HL-60 (cell line): ENCODE data around the gene C7orf57.
"Not testable (repeated sequence)": the region's sequence is repeated elsewhere in the genome, so short reads cannot be mapped to it uniquely, and the experiment has no call there.

Experiments
- DNase-seq, 2 experiments: peaks; one replicate each; pipeline ENCODE4 v3.0.0-alpha.2; 2010 to 2020; ENCODE audit warnings: low read depth in 1 of 2, low spot score in 1 of 2
- H3K27ac ChIP-seq: fragments of 250-450 bp; sonication (Bioruptor Pico); replicated peaks from 2 replicates; pipeline ENCODE4 v1.5.1; 2020; ENCODE audit warnings: mild to moderate bottlenecking, moderate library complexity
- H3K27me3 ChIP-seq: fragments of 250-450 bp; sonication (Bioruptor Pico); 2 replicates; pipeline ENCODE4 v1.5.1; 2021; ENCODE audit warnings: mild to moderate bottlenecking, moderate library complexity; ENCODE audit not compliant: insufficient read depth, poor library complexity, severe bottlenecking
- H3K4me3 ChIP-seq: replicated peaks from 2 replicates; pipeline ENCODE4 v1.5.1; 2011; ENCODE audit warnings: mild to moderate bottlenecking, control low read depth, low read length; ENCODE audit not compliant: insufficient read depth
- GABPA ChIP-seq: IDR thresholded peaks from 2 replicates; pipeline ENCODE4 v1.6.1; 2012; ENCODE audit warnings: low read depth
- POLR2AphosphoS5 ChIP-seq: IDR thresholded peaks from 2 replicates; pipeline ENCODE4 v1.6.1; 2012; ENCODE audit warnings: low read depth
- SPI1 ChIP-seq: IDR thresholded peaks from 2 replicates; pipeline ENCODE4 v1.6.1; 2012; ENCODE audit warnings: low read depth, mild to moderate bottlenecking, borderline replicate concordance
- TF ChIP-seq, protein P1 (sequence below): IDR thresholded peaks from 2 replicates; pipeline ENCODE4 v1.6.1; 2012; ENCODE audit warnings: low read depth; ENCODE audit not compliant: insufficient replicate concordance
- TF ChIP-seq, protein P2 (sequence below): IDR thresholded peaks from one replicate; pipeline ENCODE4 v1.5.1; 2011; ENCODE audit warnings: low read length, control low read depth, inconsistent platforms; ENCODE audit not compliant: insufficient read depth

Gene C7orf57

DNA sequence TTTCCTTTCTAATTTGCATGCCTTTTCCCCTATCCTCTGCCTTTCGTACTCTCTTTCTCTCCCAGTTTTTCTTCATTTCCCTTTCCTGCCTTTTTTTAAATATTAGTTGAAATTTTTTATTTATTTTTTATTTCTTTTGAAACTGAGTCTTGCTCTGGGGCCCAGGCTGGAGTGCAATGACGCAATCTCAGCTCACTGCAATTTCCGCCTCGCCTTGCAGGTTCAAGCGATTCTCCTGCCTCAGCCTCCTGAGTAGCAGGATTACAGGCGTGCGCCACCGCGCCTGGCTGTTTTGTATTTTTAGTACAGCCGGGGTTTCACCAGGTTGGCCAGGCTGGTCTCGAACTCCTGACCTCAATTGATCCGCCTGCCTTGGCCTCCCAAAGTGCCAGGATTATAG, 35.9 kb upstream of the C7orf57 start:
- TF ChIP-seq GABPA: no peak
- TF ChIP-seq, protein P1, sequence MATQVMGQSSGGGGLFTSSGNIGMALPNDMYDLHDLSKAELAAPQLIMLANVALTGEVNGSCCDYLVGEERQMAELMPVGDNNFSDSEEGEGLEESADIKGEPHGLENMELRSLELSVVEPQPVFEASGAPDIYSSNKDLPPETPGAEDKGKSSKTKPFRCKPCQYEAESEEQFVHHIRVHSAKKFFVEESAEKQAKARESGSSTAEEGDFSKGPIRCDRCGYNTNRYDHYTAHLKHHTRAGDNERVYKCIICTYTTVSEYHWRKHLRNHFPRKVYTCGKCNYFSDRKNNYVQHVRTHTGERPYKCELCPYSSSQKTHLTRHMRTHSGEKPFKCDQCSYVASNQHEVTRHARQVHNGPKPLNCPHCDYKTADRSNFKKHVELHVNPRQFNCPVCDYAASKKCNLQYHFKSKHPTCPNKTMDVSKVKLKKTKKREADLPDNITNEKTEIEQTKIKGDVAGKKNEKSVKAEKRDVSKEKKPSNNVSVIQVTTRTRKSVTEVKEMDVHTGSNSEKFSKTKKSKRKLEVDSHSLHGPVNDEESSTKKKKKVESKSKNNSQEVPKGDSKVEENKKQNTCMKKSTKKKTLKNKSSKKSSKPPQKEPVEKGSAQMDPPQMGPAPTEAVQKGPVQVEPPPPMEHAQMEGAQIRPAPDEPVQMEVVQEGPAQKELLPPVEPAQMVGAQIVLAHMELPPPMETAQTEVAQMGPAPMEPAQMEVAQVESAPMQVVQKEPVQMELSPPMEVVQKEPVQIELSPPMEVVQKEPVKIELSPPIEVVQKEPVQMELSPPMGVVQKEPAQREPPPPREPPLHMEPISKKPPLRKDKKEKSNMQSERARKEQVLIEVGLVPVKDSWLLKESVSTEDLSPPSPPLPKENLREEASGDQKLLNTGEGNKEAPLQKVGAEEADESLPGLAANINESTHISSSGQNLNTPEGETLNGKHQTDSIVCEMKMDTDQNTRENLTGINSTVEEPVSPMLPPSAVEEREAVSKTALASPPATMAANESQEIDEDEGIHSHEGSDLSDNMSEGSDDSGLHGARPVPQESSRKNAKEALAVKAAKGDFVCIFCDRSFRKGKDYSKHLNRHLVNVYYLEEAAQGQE: no peak
- TF ChIP-seq, protein P2, sequence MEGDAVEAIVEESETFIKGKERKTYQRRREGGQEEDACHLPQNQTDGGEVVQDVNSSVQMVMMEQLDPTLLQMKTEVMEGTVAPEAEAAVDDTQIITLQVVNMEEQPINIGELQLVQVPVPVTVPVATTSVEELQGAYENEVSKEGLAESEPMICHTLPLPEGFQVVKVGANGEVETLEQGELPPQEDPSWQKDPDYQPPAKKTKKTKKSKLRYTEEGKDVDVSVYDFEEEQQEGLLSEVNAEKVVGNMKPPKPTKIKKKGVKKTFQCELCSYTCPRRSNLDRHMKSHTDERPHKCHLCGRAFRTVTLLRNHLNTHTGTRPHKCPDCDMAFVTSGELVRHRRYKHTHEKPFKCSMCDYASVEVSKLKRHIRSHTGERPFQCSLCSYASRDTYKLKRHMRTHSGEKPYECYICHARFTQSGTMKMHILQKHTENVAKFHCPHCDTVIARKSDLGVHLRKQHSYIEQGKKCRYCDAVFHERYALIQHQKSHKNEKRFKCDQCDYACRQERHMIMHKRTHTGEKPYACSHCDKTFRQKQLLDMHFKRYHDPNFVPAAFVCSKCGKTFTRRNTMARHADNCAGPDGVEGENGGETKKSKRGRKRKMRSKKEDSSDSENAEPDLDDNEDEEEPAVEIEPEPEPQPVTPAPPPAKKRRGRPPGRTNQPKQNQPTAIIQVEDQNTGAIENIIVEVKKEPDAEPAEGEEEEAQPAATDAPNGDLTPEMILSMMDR: no peak
- TF ChIP-seq POLR2AphosphoS5: no peak
- no peak for TF ChIP-seq SPI1
- Histone ChIP-seq H3K27ac (no peak overlapping the region), H3K4me3 (no peak overlapping the region), H3K27me3 (no peaks in the 10 kb centered on the region)
- DNase-seq: no peak

DNA sequence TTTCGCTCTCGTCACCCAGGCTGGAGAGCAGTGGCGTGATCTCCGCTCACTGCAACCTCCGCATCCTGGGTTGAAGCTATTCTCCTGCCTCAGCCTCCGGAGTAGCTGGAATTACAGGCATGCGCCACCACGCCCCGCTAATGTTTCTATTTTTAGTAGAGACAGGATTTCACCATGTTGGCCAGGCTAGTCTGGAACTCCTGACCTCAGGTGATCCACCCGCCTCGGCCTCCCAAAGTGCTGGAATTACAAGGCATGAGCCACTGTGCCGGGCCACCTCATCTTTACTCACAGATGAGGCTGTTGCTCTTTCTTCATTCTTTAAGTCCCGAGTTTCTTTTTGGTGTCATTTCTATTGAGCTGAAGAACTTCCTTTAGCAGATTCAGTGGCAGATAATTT, 35.2 kb upstream of the C7orf57 start:
- not testable (repeated sequence) for H3K27ac ChIP-seq, H3K4me3 ChIP-seq, H3K27me3 ChIP-seq, DNase-seq

DNA sequence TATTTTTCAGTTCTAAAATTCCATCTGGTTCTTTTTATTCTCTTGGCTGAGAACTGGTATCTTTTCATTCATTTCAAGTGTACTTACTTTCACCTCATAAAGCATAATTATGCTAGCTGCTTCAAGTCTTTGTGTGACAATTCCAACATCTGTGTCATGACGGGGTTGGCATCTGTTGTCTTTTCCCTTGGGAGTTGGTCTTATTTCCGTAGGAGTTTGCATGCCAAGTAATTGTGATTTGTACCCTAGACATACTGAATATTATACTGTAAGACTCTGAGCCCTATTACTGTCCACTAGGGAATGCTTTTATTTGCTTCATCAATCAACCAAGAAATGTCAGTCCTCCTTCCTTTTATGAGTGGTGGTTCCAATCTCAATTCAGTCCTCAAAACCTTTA, 31.3 kb upstream of the C7orf57 start:
- Histone ChIP-seq H3K27me3 (no peaks in the 10 kb centered on the region), H3K27ac (no peak overlapping the region), H3K4me3 (no peak overlapping the region)
- DNase-seq: no peak
- no peak for TF ChIP-seq GABPA
- TF ChIP-seq SPI1: no peak
- TF ChIP-seq POLR2AphosphoS5: no peak
- TF ChIP-seq, protein P1: no peak
- TF ChIP-seq, protein P2: no peak

DNA sequence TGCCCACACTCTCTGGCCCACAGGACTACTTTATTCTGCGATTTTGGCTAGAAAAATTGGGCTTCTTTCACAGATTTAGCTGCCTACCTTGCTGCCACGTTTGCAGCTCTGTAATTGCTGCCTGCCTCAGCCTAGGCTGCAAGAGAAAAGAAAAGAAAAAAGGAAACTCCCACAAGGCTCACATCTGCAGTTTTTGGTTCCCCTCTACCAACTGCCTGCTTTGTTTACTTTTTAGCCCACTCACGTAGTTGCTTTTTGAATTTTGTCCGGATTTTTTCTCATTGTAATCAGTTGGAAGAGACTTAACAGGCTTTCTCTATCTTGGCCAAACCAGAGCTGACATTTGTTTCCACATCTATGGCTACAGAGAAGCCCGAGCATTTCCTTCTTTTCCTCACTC, 30.7 kb upstream of the C7orf57 start:
- Histone ChIP-seq H3K4me3 (no peak overlapping the region), H3K27me3 (no peaks in the 10 kb centered on the region), H3K27ac (no peak overlapping the region)
- DNase-seq: no peak
- TF ChIP-seq, protein P2: no peak
- no peak for TF ChIP-seq POLR2AphosphoS5
- TF ChIP-seq, protein P1: no peak
- no peak for TF ChIP-seq SPI1
- TF ChIP-seq GABPA: no peak
